SKM-1 treated with dmso at 0.1 percent for 144 hours (cell line): ENCODE measurements around the gene BCKDK.
A peak's percentile ranks its signal among the peaks of the same experiment; 100 is the strongest.
"Not testable (repeated sequence)": the region's sequence is repeated elsewhere in the genome, so short reads cannot be mapped to it uniquely, and the experiment has no call there.

ENCODE experiments used
- DNase-seq: peaks from one replicate; lab custom pipeline; 2025; ENCODE audit not compliant: unreplicated experiment; lab: John Stamatoyannopoulos, UW

Gene BCKDK

DNA sequence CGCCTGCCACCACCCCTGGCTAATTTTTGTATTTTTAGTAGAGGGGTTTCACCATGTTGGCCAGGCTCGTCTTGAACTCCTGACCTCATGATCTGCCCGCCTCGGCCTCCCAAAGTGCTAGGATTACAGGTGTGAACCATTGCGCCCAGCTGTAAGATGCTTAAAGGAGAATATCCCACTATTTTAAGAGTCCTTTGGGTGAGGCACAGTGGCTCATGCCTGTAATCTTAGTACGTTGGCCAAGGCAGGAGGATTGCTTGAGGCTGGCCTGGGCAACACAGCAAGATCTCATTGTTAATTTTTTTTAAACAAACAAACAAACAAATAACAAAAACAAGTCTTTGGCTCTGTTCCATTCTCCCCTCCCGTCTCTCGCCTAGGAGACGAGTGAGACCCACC is 32.9 kb downstream of the BCKDK start:
- not testable (repeated sequence) for DNase-seq

DNA sequence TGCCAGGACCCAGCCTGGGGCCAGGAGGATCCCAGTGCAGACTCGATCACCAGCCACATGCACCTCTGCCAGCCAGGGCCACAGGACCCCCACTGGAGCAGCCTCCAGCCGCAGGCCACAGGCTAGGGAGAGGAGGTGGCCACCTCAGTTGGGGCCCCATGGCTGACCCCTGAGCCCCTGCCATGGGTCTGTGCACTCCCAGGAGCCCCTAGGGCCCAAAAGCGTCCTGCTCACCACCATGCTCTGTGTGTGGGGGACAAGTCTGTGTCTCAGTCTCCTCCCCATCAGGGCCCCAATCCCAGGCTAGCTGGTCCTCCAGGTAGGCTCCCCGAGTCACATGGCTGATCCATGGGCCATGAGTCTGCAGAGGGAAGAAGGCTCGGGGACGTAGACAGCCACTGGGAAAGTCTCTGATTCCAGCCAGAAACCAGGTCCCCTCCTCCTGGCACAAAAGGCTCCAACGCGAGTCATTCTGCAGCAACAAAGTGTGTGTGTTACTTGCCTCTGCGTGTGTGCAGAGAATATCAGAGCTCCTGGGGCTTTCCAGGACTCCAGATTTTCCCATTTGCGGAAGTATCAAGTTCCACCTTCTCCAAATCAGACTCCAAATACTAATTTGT is 33.4 kb downstream of the BCKDK start:
- no peak for DNase-seq

DNA sequence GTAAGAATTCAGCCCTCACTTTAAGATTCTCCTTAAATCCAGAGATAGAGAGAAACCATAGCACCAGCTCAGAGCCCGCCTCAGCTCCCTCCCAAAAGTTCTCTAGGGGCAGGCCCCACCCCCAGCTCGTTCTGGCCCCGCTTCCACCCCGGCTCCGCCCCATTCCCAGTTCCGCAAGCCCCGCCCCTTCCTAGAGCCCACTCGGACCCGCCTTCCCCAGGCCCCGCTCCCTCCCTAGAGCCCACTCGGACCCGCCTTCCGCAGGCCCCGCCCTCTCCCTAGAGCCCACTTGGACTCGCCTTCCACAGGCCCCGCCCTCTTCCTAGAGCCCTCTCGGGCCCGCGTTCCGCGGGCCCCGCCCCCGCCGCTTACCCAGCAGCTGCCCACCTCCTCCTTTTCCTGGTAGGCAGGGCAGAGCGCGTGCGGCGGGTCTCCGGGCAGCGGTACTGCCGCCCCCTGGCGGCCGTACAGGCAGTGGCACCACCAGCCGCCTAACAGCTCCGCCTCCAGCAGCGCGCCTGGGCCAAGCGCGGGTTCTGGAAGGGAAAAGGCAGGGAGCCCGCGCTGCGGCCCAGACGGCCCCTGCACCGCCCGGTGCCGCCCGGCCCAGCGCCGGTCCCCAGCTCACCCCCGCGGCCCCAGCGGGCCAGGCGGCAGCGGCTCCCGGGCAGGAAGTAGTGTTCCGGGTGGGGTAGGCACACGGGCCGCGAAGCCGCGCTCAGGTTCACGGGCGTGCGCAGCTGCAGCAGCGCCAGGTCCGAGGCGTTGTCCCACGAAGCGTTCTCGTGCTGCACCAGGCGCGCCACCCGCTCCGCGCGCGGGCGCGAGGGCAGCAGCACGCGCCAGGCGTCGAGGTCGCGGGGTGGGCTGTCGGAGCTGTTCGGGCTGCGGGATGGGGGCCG is 34.2 kb downstream of the BCKDK start:
- peak; percentile 97 for DNase-seq

DNA sequence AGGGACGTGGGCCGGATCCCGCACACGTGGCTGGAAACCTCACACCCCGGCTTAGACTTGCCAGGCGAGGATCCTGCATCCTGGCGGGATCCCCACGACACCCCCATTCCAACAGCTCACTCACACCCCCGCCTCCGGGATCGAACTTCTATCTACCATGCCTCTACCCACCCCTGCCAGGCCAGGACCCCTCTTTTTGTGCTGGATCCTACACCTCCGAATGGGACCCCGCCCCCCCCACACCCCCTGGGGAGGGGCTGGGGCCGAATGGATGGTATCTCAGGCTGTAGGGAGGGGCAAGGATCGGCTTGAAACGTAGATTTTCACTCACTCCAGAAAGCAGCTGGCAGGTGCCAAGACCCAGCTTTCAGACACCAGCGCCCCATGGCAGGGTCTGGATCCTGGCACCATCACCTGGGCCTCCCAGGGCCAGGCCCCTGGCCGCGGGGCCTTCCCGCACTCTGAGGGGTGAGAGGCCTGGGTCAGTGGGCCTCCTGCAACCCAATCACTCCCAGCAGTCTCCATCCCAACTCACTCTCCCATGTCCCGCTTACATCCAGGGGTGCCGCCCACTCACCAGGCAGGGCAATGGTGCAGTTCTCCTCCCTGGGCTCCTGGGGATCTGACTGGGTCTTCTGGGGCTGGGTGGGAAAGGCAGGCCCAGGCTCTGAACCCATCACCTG is 35.0 kb downstream of the BCKDK start:
- no peak for DNase-seq

DNA sequence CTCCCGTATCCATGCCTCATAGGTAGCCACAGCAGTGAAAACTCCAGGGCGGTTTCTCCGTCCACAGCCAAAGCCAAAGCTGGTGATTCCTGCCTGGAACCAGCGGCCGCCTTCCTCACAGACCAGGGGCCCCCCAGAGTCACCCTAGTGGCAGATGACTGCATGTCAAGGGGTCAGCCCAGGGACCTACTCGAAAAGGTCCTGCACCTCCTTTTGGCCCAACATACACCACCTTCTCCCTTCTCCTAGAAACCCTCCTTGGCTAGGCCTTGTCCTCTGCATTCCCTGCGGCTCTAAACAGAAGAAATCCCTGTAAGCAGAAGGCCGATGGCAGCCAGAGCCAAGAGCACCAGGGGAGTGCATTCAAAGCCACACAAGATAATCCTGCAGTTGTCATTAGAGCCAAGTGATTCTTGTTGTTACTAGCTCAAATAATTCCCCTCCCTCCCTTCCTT is 35.5 kb downstream of the BCKDK start:
- no peak for DNase-seq

DNA sequence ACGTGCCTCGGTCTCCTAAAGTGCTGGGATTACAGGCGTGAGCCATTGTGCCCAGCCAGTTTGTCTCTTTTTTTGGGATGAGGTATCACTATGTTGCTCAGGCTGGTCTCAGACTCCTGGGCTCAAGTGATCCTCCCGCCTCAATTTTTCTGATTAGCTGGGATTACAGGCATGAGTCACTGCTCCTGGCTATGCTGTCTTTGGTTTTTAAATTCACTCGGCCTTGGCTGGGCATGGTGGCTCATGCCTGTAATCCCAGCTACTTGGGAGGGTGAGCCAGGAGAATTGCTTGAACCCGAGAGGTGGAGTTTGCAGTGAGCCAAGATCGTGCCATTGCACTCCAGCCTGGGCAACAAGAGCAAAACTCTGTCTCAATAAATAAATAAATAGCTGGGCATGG is 36.2 kb downstream of the BCKDK start:
- not testable (repeated sequence) for DNase-seq

DNA sequence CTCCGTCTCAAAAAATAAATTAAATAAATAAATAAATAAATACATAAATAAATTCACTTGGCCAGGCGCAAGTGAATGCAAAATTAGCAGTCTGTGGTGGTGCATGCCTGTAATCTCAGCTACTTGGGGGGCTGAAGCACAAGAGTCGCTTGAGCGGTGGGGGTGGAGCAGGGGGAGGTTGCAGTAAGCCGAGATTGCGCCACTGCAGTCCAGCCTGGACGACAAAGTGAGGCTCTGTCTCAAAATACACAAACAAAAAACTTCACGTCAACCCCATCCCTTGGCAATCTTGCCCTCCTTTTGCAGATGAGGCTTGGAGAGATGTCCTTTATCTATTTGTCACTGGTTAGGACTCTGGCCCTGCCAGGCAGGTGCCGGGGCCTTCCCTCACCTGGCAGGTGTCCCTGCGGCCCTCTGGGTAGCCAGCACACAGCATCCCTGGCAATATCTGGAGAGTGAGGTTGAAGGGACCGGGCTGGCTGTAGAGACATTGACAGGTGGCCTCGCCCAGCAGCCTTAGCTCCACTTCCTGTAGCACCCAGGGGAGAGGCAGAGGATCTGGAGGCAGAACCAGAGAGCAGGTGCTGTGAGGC is 37.3 kb downstream of the BCKDK start:
- no peak for DNase-seq

DNA sequence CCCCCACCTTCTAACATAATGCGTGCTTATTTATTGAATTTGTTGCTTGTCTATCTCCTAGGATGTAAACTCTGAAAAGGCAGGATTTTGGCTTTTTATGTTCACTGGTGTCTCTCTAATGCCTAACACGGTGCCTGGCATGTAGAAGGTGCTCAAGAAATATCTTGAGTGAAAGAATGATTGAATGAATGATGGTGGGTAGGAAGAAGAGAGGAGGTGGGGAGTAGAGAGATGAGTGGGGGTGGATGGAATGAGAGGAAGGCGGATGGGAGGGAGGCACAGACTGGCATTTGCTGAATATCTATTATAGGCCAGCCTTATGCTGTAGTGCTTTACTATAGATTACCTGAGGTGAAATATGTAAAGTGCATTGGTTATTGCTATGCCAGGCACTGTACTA is 39.4 kb downstream of the BCKDK start:
- DNase-seq: no peak

DNA sequence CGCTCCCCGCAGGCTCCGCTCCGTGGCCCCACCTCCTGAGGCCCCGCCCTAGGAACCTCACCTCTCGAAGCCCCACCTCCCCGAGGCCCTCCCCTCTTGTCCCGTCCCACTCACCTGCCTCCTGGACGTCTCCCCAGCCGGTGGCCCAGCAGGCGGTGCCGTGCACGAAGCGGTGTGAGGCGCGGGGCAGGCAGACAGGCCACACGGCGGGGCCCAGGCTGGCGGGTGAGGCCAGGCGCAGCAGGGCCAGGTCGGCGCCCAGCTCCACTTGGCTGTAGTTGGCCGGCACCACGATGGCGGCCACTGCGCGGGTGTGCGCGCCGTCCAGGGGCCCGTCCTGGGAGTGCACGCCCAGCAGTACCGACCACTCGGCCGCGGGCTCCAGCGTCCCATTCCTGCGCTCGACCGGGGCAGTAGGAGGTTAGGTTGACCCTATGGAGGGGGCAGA is 40.1 kb downstream of the BCKDK start:
- no peak for DNase-seq

DNA sequence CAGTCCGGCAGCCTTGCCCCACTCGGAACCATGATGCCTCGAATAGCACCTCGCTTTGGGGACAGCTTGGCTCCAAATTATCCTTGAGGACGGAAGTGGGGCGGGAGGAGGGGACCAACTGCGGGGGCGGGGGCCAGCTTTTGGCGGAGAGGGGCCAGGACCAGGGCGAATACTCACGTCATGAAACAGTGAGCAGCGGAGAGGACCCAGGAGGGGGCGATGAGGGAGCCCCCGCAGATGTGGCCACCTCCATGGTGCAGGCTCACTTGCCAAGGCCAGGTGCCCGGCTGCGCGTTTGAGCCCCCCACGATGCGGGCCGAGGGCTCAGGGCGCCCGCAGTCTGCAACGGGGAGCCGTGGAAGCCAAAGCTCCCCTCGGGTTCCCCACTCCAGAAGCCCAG is 40.7 kb downstream of the BCKDK start:
- no peak for DNase-seq

DNA sequence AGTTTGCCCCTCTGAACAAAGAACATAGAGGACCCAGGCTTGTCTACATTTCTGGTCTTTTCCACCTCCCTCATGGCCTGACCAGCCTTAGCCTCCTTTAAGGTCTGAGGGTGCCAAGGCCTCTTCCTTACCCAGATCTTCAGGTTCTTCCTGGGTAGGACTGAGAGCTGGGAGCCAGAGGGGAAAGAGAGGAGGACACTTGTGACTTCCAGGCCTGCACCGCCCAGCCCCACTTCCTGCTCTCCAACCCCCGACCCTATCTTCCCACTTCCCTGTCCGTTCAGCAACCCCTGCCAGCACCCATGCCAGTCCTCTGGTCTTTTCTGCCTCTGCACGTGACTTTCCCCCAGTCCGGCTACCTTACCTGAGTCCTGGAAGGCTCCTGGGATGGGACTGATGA is 41.1 kb downstream of the BCKDK start:
- no peak for DNase-seq

DNA sequence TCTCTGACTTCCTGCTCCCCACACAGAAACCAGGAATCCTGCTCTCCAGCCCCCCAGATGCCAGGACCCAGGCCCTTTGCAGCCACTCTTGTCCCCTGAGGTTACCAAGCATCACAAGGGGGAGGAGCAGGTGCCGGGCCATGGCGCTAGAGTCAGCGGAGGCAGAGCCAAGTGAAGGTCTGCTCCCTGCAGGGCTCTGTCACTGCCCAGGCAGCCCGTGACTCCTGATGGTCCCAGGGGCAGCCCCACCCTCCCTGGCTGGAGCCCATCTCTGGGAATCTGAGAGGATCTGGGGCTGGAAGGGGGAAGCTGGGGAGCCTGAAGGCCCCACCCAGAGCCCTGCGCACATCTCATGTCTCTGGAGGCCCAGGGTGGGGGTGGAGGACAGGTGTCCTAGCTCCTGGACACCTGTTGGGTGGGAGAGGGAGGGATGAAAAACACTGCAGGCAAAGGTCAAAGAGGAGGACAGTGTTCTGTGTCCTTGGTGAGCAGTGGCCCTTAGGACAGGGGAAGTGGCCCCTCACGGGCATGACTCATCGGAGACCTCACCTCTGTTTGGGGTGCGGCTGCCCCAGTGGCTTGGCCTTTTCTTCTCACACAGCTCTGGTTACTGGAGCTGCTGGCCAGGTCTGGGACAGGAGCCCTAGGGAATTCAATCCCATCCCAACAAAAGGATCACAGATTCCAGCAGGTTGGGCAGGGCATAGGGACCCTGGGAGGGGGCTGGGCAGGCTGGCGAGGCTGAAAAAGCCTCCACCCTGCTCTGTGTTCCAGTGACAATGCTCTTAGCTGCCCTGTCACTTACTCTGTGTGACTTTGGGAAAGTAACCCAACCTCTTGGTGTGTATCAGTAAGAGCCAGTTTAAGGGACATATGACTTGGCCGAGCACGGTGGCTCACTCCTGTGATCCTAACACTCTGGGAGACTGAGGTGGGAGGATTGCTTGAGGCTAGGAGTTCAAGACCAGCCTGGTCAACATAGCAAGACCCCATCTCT is 42.0 kb downstream of the BCKDK start, which contains the start of gene PRSS36:
Gene PRSS36 (minus strand): TSS at position 173 of the 997 bp plus-strand sequence. CDS start 31 bp downstream, at position 142.
- DNase-seq: no peak

DNA sequence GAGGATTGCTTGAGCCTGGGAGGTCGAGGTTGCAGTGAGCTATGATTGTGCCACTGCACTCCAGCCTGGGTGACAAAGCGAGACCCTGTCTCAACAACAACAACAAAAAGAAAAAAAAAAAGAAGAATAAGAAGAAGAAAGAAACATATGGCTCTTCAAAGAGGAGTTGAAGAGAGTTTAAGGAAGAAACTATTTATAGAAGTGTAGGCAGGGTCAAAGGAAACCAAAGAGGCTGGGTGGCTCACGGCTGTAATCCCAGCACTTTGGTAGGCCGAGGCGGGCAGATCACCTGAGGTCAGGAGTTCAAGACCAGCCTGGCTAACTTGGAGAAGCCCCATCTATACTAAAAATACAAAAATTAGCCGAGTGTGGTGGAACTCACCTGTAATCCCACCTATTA is 42.8 kb downstream of the BCKDK start:
- peak; percentile 54 for DNase-seq

DNA sequence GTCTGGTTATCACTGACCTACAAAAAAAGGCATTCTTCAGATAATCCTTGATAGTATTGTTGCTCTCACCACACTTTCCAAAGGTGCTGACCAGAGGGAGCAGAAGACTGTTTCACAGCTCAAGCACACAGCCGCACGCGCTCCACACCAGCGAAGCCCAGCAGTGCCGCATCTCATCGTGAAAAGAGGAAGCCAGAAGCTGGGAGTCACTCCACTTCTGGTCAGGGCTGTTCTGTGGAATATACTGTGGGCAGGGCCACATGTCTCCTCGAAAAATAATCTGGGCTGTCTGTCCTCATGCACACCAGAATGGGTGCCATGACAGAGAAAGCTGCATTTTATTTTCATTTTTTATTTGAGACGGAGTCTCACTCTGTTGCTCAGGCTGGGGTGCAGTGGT is 49.0 kb downstream of the BCKDK start:
- peak; percentile 67 for DNase-seq
